ENCODE results near the gene R3HCC1L.

GRCh38 chr10:98106531-98106930 lies 27.9 kb upstream of the R3HCC1L start:
- TF ChIP-seq EZH2phosphoT487 (IDR thresholded peaks at IDR 0.05; ENCODE audit: borderline replicate concordance) (no peak), CTCF (conservative IDR thresholded peaks at IDR 0.05; ENCODE audit: low read length) (no peak)
